ENCODE results near the gene SFXN4.
"Not testable (repeated sequence)": the region's sequence is repeated elsewhere in the genome, so short reads cannot be mapped to it uniquely, and the experiment has no call there.

SFXN4 gene

GRCh38 chr10:119190353-119190752 lies 24.8 kb upstream of the SFXN4 start:
- no peak for DNase-seq

- peak; percentile 57 for DNase-seq
Measured at GRCh38 chr10:119189811-119190282, 24.3 kb upstream of the SFXN4 start.

- DNase-seq, result peak; percentile 66
Measured at GRCh38 chr10:119183664-119184412, 18.3 kb upstream of the SFXN4 start.

GRCh38 chr10:119180850-119181400 lies 15.4 kb upstream of the SFXN4 start:
- not testable (repeated sequence) for DNase-seq

GRCh38 chr10:119178372-119179119 lies 13.0 kb upstream of the SFXN4 start, which contains the start of gene PRDX3:
Gene PRDX3 (minus strand): TSS chr10:119178812. CDS start chr10:119178790, 22 bp downstream.
- DNase-seq, result peak; percentile 96

GRCh38 chr10:119177708-119178371 lies 12.3 kb upstream of the SFXN4 start:
- peak; percentile 76 for DNase-seq

- DNase-seq, result peak; percentile 73
Measured at GRCh38 chr10:119176166-119176565, 10.7 kb upstream of the SFXN4 start.

GRCh38 chr10:119174109-119174508 lies 8.6 kb upstream of the SFXN4 start:
- no peak for DNase-seq

- no peak for DNase-seq
Measured at GRCh38 chr10:119167041-119167440, 1.5 kb upstream of the SFXN4 start.

GRCh38 chr10:119166564-119166963 lies 1.1 kb upstream of the SFXN4 start:
- no peak for DNase-seq

GRCh38 chr10:119166118-119166500 lies 595 bp upstream of the SFXN4 start:
- DNase-seq, result no peak

GRCh38 chr10:119162452-119163092 lies 2.9 kb downstream of the SFXN4 start:
- no peak for DNase-seq

- no peak for DNase-seq
Measured at GRCh38 chr10:119161680-119162451, 3.6 kb downstream of the SFXN4 start.

- DNase-seq, result no peak
Measured at GRCh38 chr10:119159332-119159731, 6.2 kb downstream of the SFXN4 start.

GRCh38 chr10:119153661-119154060 lies 11.9 kb downstream of the SFXN4 start:
- no peak for DNase-seq

- DNase-seq, result no peak
Measured at GRCh38 chr10:119153041-119153440, 12.5 kb downstream of the SFXN4 start.

GRCh38 chr10:119151601-119152000 lies 13.9 kb downstream of the SFXN4 start:
- DNase-seq, result not testable (repeated sequence)

GRCh38 chr10:119149729-119150128 lies 15.8 kb downstream of the SFXN4 start:
- no peak for DNase-seq

GRCh38 chr10:119149157-119149556 lies 16.4 kb downstream of the SFXN4 start:
- DNase-seq, result no peak

GRCh38 chr10:119143657-119144056 lies 21.9 kb downstream of the SFXN4 start:
- no peak for DNase-seq

GRCh38 chr10:119140603-119141245 lies 24.8 kb downstream of the SFXN4 start:
- no peak for DNase-seq

All from activated CD4-positive, alpha-beta T cell treated with anti-CD3 and anti-CD28 coated beads, Interleukin-2, Interleukin-6, amounts not matched to agents 100 ng/mL and 50 ng/mL, durations not matched to agents 16 hours and 8 hours (primary cell).